GM23338 (cell line): ENCODE measurements around the gene WDR1. TPM values are rescaled to one million over a fixed set of nuclear protein-coding genes. Genes with fewer than 3 reads are reported as not detected.

Source experiments
- ATAC-seq: fragments of 200-7000 bp; cut with Tn5 transposase; 3 replicates; pipeline ENCODE4 v1.9.1; 2020
- DNase-seq: peaks from one replicate; pipeline ENCODE4 v3.0.0-alpha.2; 2015; ENCODE audit warnings: low spot score
- H2AFZ ChIP-seq: fragments of 200-600 bp; sonication (generic); 2 replicates; pipeline ENCODE4 v1.8.0; 2016; ENCODE audit warnings: antibody characterized with exemption, mild to moderate bottlenecking, moderate library complexity
- H3F3A ChIP-seq: fragments of 200-600 bp; sonication (generic); replicated peaks from 2 replicates; pipeline ENCODE4 v1.8.0; 2017; ENCODE audit warnings: antibody characterized with exemption, mixed run types, low read depth
- H3K27ac ChIP-seq: fragments of 200-600 bp; sonication (generic); 2 replicates; pipeline ENCODE4 v1.6.1; 2016; ENCODE audit warnings: low read depth
- H3K27me3 ChIP-seq: fragments of 200-600 bp; sonication (generic); 2 replicates; pipeline ENCODE4 v1.8.0; 2016; ENCODE audit warnings: mild to moderate bottlenecking, mixed run types, moderate library complexity; ENCODE audit not compliant: insufficient read depth
- H3K36me3 ChIP-seq: fragments of 200-600 bp; sonication (generic); 2 replicates; pipeline ENCODE4 v1.8.0; 2016; ENCODE audit warnings: mild to moderate bottlenecking; ENCODE audit not compliant: insufficient read depth
- H3K4me1 ChIP-seq: fragments of 200-600 bp; sonication (generic); 2 replicates; pipeline ENCODE4 v1.8.0; 2016; ENCODE audit warnings: mild to moderate bottlenecking, moderate library complexity; ENCODE audit not compliant: insufficient read depth
- H3K4me2 ChIP-seq: fragments of 200-600 bp; sonication (generic); 2 replicates; pipeline ENCODE4 v1.7.1; 2017; ENCODE audit warnings: mixed run types
- H3K4me3 ChIP-seq: fragments of 200-600 bp; sonication (generic); 2 replicates; pipeline ENCODE4 v1.6.1; 2016; ENCODE audit warnings: mixed run types
- H3K79me2 ChIP-seq: fragments of 200-600 bp; sonication (generic); replicated peaks from 2 replicates; pipeline ENCODE4 v1.8.0; 2017; ENCODE audit warnings: mild to moderate bottlenecking; ENCODE audit not compliant: insufficient read depth
- H3K9me2 ChIP-seq: fragments of 200-600 bp; sonication (generic); 2 replicates; pipeline ENCODE4 v1.8.0; 2017; ENCODE audit not compliant: insufficient read depth
- H4K20me1 ChIP-seq: fragments of 200-600 bp; sonication (generic); replicated peaks from 2 replicates; pipeline ENCODE4 v1.8.0; 2017; ENCODE audit warnings: mild to moderate bottlenecking; ENCODE audit not compliant: insufficient read depth
- H3K27ac Mint-ChIP-seq: 2 replicates; pipeline ENCODE4 v1.8.0; 2020; ENCODE audit warnings: inconsistent platforms, mild to moderate bottlenecking, moderate library complexity, mixed read lengths
- H3K27me3 Mint-ChIP-seq: 3 replicates; pipeline ENCODE4 v1.8.0; 2022; ENCODE audit warnings: low read depth, mild to moderate bottlenecking, moderate library complexity, mixed read lengths, inconsistent platforms; ENCODE audit not compliant: insufficient read depth, poor library complexity
- H3K36me3 Mint-ChIP-seq: 3 replicates; pipeline ENCODE4 v1.8.0; 2021; ENCODE audit warnings: low read depth, mild to moderate bottlenecking, inconsistent platforms, moderate library complexity, mixed read lengths
- H3K4me1 Mint-ChIP-seq: 3 replicates; pipeline ENCODE4 v1.8.0; 2020; ENCODE audit warnings: mild to moderate bottlenecking, inconsistent platforms, mixed read lengths
- H3K4me3 Mint-ChIP-seq: 3 replicates; pipeline ENCODE4 v1.8.0; 2021; ENCODE audit warnings: moderate library complexity, mild to moderate bottlenecking, inconsistent platforms, mixed read lengths
- H3K9me3 Mint-ChIP-seq: 3 replicates; pipeline ENCODE4 v1.8.0; 2020; ENCODE audit warnings: moderate library complexity, mild to moderate bottlenecking, inconsistent platforms, mixed read lengths
- CREB1 ChIP-seq: fragments of 250-450 bp; sonication (Bioruptor Pico); IDR thresholded peaks from 2 replicates; pipeline ENCODE4 v1.5.0; 2020; ENCODE audit warnings: low read depth, mild to moderate bottlenecking, moderate library complexity
- ETS1 ChIP-seq: IDR thresholded peaks from 2 replicates; pipeline ENCODE4 v1.6.1; 2016; ENCODE audit warnings: antibody characterized with exemption
- EZH2 ChIP-seq: fragments of 200-600 bp; sonication (generic); IDR thresholded peaks from one replicate; pipeline ENCODE4 v1.8.0; 2017; ENCODE audit warnings: antibody characterized with exemption, mild to moderate bottlenecking, low read depth; ENCODE audit not compliant: unreplicated experiment
- JUNB ChIP-seq: IDR thresholded peaks from one replicate; pipeline ENCODE4 v1.6.1; 2016; ENCODE audit warnings: antibody characterized with exemption; ENCODE audit not compliant: unreplicated experiment
- NANOG ChIP-seq: IDR thresholded peaks from 2 replicates; pipeline ENCODE4 v1.6.1; 2016; ENCODE audit warnings: antibody characterized with exemption, borderline replicate concordance
- STAT1 ChIP-seq: IDR thresholded peaks from one replicate; pipeline ENCODE4 v1.6.1; 2016; ENCODE audit warnings: antibody characterized with exemption; ENCODE audit not compliant: unreplicated experiment
- ZNF114 ChIP-seq: fragments of 250-450 bp; sonication (Bioruptor Pico); IDR thresholded peaks from 2 replicates; pipeline ENCODE4 v1.5.0; 2020; ENCODE audit warnings: mild to moderate bottlenecking, moderate library complexity
- ZNF331 ChIP-seq: fragments of 250-450 bp; sonication (Bioruptor Pico); IDR thresholded peaks from 2 replicates; pipeline ENCODE4 v1.5.0; 2020; ENCODE audit warnings: low read depth, mild to moderate bottlenecking, moderate library complexity
- ZNF462 ChIP-seq: fragments of 250-450 bp; sonication (Bioruptor Pico); IDR thresholded peaks from 2 replicates; pipeline ENCODE4 v1.5.0; 2020; ENCODE audit warnings: mild to moderate bottlenecking, moderate library complexity
- polyA plus RNA-seq: library from polyadenylated mRNA; unstranded; fragments of >200 nt; fragmentation: Nextera tagmentation; extraction: Ambion mirVana; gene quantifications from 2 replicates; pipeline ENCODE4 v1.2.1, GENCODE V29; 2016
- total RNA-seq: library from RNA; depleted of rRNA; stranded (reverse); fragments of >200 nt; shearing (Covaris generic); gene quantifications from 2 replicates; pipeline ENCODE4 v1.2.3, GENCODE V29; 2014

WDR1 gene
- total and polyA plus RNA-seq, 2 experiments from 2014 or later = 93.2 to 248 TPM

GRCh38 chr4:10056334-10057022 is 60.1 kb downstream of the WDR1 start (continued):
- TF ChIP-seq ZNF462 (CRISPR knock-in tag) = no peak

- Histone ChIP-seq H3K27ac (no peak overlapping the region), H3K4me3 (no peak overlapping the region), H3K4me2 (no peak overlapping the region), H3K27me3 (no peaks in the 10 kb centered on the region), H3K9me2 (no peaks in the 10 kb centered on the region), H3F3A (no peaks in the 10 kb centered on the region), H4K20me1 (no peaks in the 10 kb centered on the region), H3K79me2 (no peaks in the 10 kb centered on the region), H2AFZ (no peak overlapping the region), H3K4me1 (peaks cover 4% of the 10 kb centered on the region), H3K36me3 (no peaks in the 10 kb centered on the region)
- Mint-ChIP-seq H3K27ac (no peak overlapping the region), H3K36me3 (no peaks in the 10 kb centered on the region; the same call in 2 of the 3 replicates), H3K4me3 (no peak overlapping the region), H3K9me3 (no peaks in the 10 kb centered on the region), H3K27me3 (no peaks in the 10 kb centered on the region), H3K4me1 (peaks cover 13% of the 10 kb centered on the region)
- DNase-seq = no peak
- ATAC-seq = no peak
- TF ChIP-seq CREB1 (CRISPR knock-in tag) = no peak
- TF ChIP-seq NANOG = no peak
- no peak for TF ChIP-seq STAT1
- TF ChIP-seq ETS1 = no peak
- no peak for TF ChIP-seq JUNB
- TF ChIP-seq ZNF114 (CRISPR knock-in tag) = no peak
- no peak for TF ChIP-seq ZNF331 (CRISPR knock-in tag)
- TF ChIP-seq EZH2 = no peak
Observed at GRCh38 chr4:10055871-10056270, 60.7 kb downstream of the WDR1 start.
